Esophagus muscularis mucosa (tissue), 4 donors: ENCODE results near the gene PXDN. TPM values are rescaled to one million over a fixed set of nuclear protein-coding genes. Genes with fewer than 3 reads are reported as not detected.

Source experiments
- DNase-seq: peaks from one replicate; pipeline ENCODE4 v3.0.0-alpha.2; 2017; ENCODE audit errors: extremely low spot score
- H3K27ac ChIP-seq, 4 donors: fragments of 200-600 bp; sonication (generic); replicated peaks in 1 of 4; 1 replicate in 3 of 4; 2 replicates in 1 of 4; pipeline ENCODE4 v1.5.1; 2016 to 2019; ENCODE audit warnings: mild to moderate bottlenecking in 1 of 4
- H3K27me3 ChIP-seq, 4 donors: fragments of 200-600 bp; sonication (generic); one replicate each; pipeline versions ENCODE4 v1.5.1 to v1.6.0; 2016 to 2019
- H3K36me3 ChIP-seq, 4 donors: fragments of 200-600 bp; sonication (generic); one replicate each; pipeline ENCODE4 v1.5.1; 2016 to 2019
- H3K4me1 ChIP-seq, 4 donors: fragments of 200-600 bp; sonication (generic); one replicate each; pipeline ENCODE4 v1.5.1; 2016 to 2019
- H3K4me3 ChIP-seq, 4 donors: fragments of 200-600 bp; sonication (generic); 1 replicate in 2 of 4; 2 replicates in 2 of 4; pipeline ENCODE4 v1.5.1; 2016 to 2019; ENCODE audit warnings: mild to moderate bottlenecking in 4 of 4, moderate library complexity in 1 of 4
- H3K9me3 ChIP-seq, 4 donors: fragments of 200-600 bp; sonication (generic); 1 replicate in 3 of 4; 2 replicates in 1 of 4; pipeline ENCODE4 v1.5.1; 2016 to 2019
- EP300 ChIP-seq: sonication (generic); formaldehyde crosslinking; IDR thresholded peaks from one replicate; pipeline ENCODE4 v1.6.1; 2017; ENCODE audit warnings: antibody characterized with exemption
- POLR2A ChIP-seq: fragments of 450-650 bp; IDR thresholded peaks from one replicate; pipeline ENCODE4 v1.6.1; 2017; ENCODE audit warnings: antibody characterized with exemption, moderate library complexity, mild to moderate bottlenecking, low read depth
- POLR2AphosphoS5 ChIP-seq, 2 donors: sonication (generic); formaldehyde crosslinking; IDR thresholded peaks; one replicate each; pipeline ENCODE4 v1.6.1; 2017; ENCODE audit warnings: antibody characterized with exemption in 2 of 2
- WGBS: methylation state at CpG from one replicate; pipeline ENCODE4 v1.1.5; 2018; 5-methylcytosine and 5-hydroxymethylcytosine counted together
- intact Hi-C: fragments of 100-400 bp; cut with DNase I; formaldehyde crosslinking; loops from one replicate; pipeline ENCODE4 v1.15.1; 2023
- total RNA-seq, 4 donors: library from RNA; depleted of rRNA; stranded (reverse); fragments of >200 nt; gene quantifications; one replicate each; pipeline versions ENCODE4 v1.1.0 to v1.2.1, GENCODE V29; 2016
- TF ChIP-seq, protein P1 (sequence below), 3 experiments: fragments of 200-600 bp in 2 of 3; fragments of 450-650 bp in 1 of 3; sonication (generic) in 2 of 3; IDR thresholded peaks; one replicate each; pipeline ENCODE4 v1.5.1; 2017 to 2019; ENCODE audit warnings: antibody characterized with exemption in 3 of 3, mild to moderate bottlenecking in 2 of 3, moderate library complexity in 1 of 3

Gene PXDN
- total RNA-seq, 4 donors from 2014 or later: 19.9 to 81.6 (median 50.1) TPM

DNA sequence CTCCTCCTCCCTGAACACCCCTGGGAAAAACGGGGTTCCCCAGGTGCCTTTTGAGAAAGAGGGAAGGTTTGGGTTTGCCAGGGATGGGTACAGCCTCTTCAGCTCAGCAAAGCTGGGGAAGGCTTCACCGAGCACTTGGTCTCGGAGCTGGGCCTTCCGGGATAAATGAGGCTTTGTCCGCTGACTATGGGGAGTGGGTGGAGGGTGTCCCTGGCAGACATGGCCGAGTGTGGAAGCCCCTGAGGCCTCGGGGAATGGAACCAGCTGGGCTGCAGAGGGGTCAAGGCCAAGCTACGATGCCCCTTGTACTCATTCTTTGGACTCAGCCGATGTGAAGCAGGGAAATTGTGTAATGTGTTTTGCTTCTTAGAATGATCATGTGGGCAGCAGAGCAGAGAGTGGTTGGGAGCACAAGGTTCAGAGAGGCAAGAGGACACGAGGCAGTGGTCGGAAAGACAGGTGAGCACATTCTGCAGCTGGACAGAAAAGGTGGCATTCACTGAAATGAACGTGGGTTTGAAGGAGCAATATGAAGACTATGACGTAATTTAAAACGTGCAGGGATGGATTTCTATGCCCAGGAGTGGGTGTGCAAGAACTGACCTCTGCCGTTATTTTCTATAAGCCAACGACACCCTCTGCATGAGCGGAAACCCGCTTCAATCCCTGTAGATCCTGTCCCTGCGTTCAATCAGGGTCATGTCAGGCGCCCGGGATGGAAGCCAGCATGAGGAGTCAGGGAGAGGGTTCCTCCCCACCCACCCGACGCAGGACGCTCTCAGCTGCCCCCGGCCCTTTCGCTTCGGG, 142.6 kb downstream of the PXDN start:
- no peak overlapping the region for H3K4me3 ChIP-seq
- WGBS: 68% methylated on average over 27 of the region's 27 CpGs
- H3K4me1 ChIP-seq: peaks cover 12 to 16% (median 14%) of the 10 kb centered on the region in 4 donors
- intact Hi-C loops: no loop called here
- no peak overlapping the region for H3K27ac ChIP-seq
- peaks cover 0 to 15% (median 0%) of the 10 kb centered on the region in 4 donors for H3K27me3 ChIP-seq
- H3K9me3 ChIP-seq: no peaks in the 10 kb centered on the region
- TF ChIP-seq POLR2AphosphoS5 (IDR thresholded peaks at IDR 0.05) (no peak), EP300 (no peak), POLR2A (no peak)
- TF ChIP-seq, protein P1, sequence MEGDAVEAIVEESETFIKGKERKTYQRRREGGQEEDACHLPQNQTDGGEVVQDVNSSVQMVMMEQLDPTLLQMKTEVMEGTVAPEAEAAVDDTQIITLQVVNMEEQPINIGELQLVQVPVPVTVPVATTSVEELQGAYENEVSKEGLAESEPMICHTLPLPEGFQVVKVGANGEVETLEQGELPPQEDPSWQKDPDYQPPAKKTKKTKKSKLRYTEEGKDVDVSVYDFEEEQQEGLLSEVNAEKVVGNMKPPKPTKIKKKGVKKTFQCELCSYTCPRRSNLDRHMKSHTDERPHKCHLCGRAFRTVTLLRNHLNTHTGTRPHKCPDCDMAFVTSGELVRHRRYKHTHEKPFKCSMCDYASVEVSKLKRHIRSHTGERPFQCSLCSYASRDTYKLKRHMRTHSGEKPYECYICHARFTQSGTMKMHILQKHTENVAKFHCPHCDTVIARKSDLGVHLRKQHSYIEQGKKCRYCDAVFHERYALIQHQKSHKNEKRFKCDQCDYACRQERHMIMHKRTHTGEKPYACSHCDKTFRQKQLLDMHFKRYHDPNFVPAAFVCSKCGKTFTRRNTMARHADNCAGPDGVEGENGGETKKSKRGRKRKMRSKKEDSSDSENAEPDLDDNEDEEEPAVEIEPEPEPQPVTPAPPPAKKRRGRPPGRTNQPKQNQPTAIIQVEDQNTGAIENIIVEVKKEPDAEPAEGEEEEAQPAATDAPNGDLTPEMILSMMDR (IDR thresholded peaks at IDR 0.05): no peak
- DNase-seq: no peak
- no peaks in the 10 kb centered on the region for H3K36me3 ChIP-seq

DNA sequence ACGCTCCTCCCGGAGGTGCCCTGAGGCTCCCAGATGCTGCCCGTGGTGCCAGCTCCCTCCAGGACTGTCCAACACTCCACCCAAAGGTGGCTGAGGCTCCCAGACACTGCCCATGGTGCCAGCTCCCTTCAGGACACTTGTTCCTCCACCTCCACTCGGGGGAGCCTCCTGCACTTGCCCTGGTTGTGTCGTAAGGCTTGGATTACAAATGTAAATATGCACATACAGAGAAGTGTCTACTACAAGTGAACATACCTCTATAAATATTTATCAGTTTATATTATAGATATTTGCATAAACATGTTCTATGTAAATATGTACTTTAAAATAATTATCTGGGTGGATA, 143.3 kb downstream of the PXDN start:
- TF ChIP-seq POLR2A: no peak
- no peak for TF ChIP-seq POLR2AphosphoS5 (IDR thresholded peaks at IDR 0.05)
- TF ChIP-seq, protein P1 (IDR thresholded peaks at IDR 0.05): no peak
- TF ChIP-seq EP300: no peak
- H3K9me3 ChIP-seq: no peaks in the 10 kb centered on the region
- H3K27me3 ChIP-seq: peaks cover 0 to 15% (median 0%) of the 10 kb centered on the region in 4 donors
- H3K27ac ChIP-seq: peak overlapping the region in 1 of 4 donors; percentile 13
- WGBS: 82% methylated on average over 5 of the region's 5 CpGs
- DNase-seq: no peak
- H3K36me3 ChIP-seq: no peaks in the 10 kb centered on the region
- intact Hi-C loops: no loop called here
- no peak overlapping the region for H3K4me3 ChIP-seq
- H3K4me1 ChIP-seq: peaks cover 6 to 16% (median 14%) of the 10 kb centered on the region in 4 donors

DNA sequence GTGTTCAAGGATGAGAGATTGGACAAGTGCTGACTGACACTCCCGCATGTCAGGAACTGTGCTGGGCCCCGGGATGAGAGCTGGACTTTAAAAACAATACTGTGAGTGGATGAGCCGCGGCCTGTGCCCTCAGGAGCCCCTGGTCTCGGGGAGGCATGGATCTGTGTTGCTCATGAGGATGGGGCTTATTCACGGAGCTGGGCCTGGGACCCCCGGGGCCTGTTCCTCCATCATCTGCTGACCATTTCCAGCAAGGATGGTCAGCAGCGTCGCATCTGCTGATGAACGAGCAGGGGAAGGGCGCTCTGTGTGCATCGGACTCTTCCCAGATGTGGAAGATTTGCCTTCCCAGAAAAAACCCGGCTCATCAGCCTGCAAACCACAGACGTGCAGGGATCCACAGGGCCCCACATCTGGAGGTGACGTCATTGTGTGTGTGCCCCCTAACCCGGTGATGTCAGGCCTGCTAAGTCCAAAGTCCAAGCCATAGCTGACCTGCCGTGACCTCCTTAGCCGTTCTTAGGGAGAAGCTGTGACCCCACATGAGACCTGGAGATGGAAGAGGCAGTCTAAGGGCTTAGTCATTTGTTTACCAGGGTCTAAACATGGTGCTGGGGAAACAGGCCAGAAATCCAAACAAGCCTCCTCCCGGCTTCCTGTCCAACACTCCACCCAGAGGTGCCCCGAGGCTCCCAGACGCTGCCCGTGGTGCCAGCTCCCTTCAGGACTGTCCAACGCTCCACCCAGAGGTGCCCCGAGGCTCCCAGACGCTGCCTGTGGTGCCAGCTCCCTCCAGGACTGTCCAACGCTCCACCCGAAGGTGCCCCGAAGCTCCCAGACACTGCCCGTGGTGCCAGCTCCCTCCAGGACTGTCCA, 143.9 kb downstream of the PXDN start:
- no peak for DNase-seq
- no peaks in the 10 kb centered on the region for H3K9me3 ChIP-seq
- intact Hi-C loops: no loop called here
- TF ChIP-seq POLR2A (no peak), POLR2AphosphoS5 (IDR thresholded peaks at IDR 0.05) (no peak), EP300 (no peak)
- TF ChIP-seq, protein P1 (IDR thresholded peaks at IDR 0.05): no peak
- H3K27me3 ChIP-seq: peaks cover 0 to 15% (median 0%) of the 10 kb centered on the region in 4 donors
- WGBS: 91% methylated on average over 29 of the region's 29 CpGs
- H3K4me3 ChIP-seq: no peak overlapping the region
- no peaks in the 10 kb centered on the region for H3K36me3 ChIP-seq
- H3K27ac ChIP-seq: peak overlapping the region in 1 of 4 donors; percentile 13
- H3K4me1 ChIP-seq: peaks cover under 1 to 14% (median 8%) of the 10 kb centered on the region in 4 donors

- DNase-seq: no peak
- 92% methylated on average over 13 of the region's 17 CpGs for WGBS
- no peak overlapping the region for H3K4me3 ChIP-seq
- peaks cover 0 to 5% (median 0%) of the 10 kb centered on the region in 4 donors for H3K4me1 ChIP-seq
- intact Hi-C loops: no loop called here
- no peaks in the 10 kb centered on the region for H3K36me3 ChIP-seq
- peaks cover 0 to 15% (median 0%) of the 10 kb centered on the region in 4 donors for H3K27me3 ChIP-seq
- H3K9me3 ChIP-seq: no peaks in the 10 kb centered on the region
- no peak overlapping the region for H3K27ac ChIP-seq
- TF ChIP-seq POLR2A (no peak), POLR2AphosphoS5 (IDR thresholded peaks at IDR 0.05) (no peak), EP300 (no peak)
- TF ChIP-seq, protein P1 (IDR thresholded peaks at IDR 0.05): no peak
These were observed 144.8 kb downstream of the PXDN start for GRCh38 chr2:1599301-1600085.
